ENCODE results near the gene EFCC1.
"Not testable (repeated sequence)": the region's sequence is repeated elsewhere in the genome, so short reads cannot be mapped to it uniquely, and the experiment has no call there.

Gene EFCC1

DNA sequence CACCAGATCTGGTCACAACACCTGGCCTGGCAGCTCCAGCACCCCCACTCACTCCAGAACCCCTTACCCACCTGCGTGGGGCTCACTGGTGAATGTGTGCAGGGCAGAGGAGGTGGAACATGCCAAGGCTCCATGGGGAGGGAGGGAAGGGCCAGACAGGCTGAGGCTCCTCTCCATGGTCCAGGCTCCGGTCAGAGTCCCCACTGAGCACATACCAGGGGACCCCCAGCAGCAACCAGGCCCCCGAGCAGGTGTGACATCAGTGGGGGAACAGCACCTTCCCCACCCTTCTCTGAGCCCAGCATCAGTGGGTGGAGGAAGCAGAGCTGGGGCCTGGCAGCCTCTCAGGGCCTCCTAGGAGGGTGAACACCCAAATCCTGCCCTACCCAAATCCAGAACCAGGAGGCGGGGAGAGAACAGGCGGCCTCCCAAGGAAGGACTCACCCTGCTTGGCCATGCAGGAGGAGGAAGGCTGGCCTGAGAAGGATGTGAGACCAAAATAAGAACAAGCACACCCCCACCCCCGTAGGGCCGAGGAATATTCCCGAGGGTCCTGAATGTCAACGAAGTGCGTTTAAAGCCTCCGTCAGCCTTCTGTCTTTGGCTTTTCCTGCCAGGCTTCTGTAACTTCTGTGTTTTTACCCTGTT, 58.3 kb downstream of the EFCC1 start:
- no peak for DNase-seq

DNA sequence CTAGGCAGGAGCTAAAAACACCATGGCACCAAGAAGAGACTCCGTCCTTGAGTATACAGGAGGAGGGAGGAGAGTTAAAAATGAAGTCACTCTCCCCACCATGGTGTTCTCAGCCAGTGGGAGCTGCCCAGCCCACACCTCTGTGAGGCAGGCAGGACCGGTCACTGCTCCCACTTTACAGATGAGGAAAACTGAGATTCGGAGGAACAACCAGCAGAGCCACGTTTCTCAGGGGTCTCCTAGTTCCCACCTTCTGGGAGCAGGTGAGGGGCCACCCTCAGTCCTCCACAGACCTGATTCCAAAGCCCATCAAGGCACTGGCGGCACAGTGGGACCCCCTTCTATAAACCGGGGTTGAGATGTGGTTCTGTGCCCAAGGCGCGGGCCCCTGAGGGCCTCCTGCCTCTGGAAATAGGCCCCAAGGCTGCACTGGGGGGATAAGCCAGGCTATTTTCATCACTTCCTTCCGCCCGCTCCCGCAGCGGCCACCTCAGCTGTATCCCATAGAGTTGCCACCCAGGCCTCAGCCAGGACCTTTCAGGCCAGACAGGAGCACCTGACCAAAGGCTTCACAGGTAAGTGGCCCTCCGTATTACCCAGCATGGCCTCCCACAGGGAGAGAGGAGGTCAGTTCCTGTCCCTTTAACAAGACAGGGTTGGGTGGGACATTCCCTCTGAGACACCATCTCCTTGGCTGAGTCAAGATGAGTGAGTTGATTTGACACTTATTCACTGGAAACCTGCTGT, 59.3 kb downstream of the EFCC1 start, which contains the start of gene GP9:
Gene GP9 (plus strand): TSS at position 504 of the 747 bp plus-strand sequence. CDS start 961 bp downstream, outside the sequence.
- no peak for DNase-seq

DNA sequence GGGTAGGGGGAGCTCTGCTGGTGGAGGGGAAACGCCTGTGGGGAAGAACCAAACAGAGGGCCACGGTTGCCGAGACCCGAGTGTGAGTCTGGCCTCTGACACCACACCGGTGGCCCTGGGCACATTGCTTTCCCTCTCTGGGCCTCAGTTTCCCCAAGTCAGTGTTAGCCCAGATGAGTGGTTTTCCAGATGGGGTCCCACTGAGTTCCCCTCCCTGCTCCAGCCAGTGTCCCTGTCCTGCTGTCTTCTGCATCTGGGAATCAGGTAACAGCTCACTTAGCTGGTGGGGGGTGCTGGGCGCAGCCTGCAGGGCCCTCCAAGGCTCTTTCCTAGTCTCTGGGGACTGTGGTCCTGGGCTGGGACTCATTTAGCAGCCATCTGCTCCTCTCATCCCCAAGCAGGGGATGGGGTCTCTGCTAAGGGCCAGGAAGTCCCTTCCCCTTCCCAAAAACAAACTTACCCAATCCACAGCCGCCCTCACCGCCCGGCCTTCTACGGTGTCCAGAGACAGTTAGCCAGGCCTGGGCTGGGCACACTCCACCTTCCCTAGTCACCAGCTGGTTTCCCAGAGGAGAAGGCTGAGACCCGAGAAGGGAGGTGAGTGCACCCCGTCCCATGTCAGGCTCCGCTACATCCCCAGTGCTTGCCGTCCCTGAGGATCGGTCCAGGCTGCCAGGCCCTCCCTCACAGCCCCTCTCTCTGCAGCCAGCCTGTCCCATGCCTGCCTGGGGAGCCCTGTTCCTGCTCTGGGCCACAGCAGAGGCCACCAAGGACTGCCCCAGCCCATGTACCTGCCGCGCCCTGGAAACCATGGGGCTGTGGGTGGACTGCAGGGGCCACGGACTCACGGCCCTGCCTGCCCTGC, 60.2 kb downstream of the EFCC1 start:
- no peak for DNase-seq

DNA sequence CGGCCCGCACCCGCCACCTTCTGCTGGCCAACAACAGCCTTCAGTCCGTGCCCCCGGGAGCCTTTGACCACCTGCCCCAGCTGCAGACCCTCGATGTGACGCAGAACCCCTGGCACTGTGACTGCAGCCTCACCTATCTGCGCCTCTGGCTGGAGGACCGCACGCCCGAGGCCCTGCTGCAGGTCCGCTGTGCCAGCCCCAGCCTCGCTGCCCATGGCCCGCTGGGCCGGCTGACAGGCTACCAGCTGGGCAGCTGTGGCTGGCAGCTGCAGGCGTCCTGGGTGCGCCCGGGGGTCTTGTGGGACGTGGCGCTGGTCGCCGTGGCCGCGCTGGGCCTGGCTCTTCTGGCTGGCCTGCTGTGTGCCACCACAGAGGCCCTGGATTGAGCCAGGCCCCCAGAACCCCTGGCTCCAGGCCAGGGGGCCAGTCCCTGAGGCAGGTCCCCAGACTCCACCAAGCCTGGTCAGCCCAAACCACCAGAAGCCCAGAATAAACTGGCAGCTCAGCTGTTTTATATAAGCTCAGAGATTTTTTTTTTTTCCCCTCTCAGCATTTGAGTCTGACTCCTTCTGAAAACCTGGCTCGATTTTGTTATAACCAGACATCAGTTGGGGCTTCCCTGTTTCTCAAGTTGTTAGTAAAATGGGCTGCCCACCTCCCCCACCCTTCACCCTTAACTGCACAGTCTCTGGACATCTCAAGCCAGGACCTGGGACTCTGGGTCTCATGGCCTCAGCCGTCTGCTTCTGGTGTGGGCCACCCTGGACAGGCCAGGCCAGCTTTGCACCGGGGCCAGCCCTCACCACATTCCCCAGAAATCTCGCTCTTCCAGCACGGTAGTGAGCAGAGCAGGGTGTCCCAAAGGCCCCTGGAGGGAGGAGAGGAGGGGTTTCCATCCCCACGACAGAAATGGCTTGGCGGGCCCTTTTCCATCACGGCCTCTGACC, 61.1 kb downstream of the EFCC1 start:
- no peak for DNase-seq

DNA sequence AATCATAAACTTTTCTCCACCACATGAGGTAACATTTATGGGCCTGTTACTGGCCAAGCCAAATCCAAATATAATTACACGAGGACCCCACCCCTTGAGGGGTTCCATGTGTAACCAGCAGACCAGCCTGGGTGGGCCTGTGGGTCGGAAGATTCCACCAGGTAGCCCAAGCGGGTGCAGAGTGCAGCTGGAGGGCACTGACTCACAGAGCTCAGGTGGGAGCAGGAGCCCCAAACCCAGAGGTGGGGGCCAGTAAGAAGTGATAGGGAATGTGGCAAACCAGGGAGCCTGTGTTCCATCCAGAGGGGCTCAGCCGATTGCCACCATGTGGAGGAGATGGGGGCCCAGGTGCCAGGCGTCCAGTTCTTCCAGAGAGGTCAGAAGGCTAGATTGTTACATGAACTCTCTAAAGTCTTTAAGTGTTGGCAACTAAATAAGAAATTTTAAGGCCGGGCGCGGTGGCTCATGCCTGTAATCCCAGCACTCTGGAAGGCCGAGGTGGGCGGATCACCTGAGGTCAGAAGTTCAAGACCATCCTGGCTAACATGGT, 62.1 kb downstream of the EFCC1 start:
- no peak for DNase-seq

DNA sequence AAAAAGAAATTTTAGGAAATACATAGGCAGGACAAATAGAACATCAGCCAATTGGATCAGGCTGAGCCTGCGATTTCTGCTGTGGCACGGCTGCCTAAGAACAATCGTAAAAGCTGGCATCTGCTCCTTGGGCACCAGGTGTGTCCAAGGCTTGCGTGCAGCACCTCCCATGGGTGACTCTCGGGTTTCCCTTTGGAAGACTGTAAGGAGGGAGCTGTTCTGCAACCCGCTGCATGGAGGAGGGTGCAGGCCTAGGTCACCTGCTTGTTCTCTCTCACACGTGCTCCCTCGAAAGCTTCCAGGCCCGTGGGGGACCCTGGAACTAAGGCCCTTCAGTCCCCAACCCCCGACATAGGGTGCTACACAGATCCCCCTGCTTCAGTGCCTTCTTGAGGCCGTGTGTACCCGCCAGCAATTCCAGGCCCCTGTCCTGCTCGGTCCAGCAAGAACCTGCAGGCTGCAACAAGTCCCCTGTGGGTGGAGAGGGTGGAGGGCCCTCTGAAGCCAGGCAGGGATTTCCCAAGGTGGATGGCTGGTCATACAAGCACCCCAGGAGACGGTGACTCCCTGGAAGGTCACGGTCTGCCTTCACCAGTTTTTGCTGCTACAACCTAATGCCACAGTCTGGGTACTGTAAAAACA, 62.9 kb downstream of the EFCC1 start:
- DNase-seq: peak; percentile 13

DNA sequence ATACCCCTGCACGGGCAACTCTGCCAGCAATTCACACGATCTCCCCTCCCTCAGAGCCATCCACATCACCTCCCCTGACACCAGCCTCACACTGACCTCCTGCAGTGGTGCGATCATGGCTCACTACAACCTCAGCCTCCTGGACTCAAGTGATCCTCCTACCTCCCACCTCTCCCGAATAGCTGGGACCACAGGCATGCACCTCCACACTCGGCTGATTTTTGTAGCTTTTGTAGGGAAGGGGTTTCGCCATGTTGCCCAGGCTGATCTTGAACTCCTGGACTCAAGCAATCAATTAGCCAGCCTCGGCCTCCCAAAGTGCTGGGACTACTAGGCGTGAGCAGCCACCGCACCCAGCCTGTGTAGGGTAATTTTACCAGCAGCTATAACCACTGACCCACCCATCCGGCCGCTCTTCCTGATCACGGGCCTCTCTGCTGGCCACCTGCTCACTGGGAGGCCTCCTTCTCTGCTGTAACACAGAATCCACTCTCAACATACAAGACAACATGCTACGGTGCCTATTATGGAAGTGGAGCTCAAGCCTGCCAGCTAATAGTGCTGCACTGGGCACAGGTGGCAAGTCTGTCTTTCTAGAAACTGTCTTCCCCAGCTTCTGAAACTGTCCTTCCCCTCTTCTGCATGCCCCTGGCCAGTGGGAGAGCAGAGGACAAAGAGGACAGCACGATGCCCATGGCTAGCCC, 64.1 kb downstream of the EFCC1 start:
- no peak for DNase-seq

DNA sequence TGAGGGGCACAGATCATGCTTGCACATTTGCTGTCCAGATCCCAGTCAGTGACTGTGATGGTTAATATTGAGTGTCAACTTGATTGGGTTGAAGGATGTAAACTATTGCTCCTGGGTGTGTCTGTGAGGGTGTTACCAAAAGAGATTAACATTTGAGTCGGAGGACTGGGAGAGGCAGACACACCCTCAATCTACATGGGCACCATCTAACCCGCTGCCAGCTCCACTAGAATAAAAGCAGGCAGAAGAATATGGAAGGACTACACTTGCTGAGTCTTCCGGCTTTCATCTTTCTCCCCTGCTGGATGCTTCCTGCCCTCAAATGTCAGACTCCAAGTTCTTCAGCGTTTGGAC, 64.6 kb downstream of the EFCC1 start:
- DNase-seq: no peak

DNA sequence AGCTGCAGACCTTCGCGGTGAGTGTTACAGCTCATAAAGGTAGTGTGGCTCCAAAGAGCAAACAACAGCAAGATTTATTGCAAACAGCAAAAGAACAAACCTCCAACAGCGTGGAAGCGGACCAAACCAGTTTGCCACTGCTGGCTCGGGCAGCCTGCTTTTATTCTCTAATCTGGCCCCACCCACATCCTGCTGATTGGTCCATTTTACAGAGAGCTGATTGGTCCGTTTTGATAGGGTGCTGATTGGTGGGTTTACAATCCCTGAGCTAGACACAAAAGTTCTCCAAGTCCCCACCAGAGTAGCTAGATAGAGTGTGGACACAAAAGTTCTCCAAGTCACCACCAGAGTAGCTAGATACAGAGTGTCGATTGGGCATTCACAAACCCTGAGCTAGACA, 66.6 kb downstream of the EFCC1 start:
- not testable (repeated sequence) for DNase-seq

DNA sequence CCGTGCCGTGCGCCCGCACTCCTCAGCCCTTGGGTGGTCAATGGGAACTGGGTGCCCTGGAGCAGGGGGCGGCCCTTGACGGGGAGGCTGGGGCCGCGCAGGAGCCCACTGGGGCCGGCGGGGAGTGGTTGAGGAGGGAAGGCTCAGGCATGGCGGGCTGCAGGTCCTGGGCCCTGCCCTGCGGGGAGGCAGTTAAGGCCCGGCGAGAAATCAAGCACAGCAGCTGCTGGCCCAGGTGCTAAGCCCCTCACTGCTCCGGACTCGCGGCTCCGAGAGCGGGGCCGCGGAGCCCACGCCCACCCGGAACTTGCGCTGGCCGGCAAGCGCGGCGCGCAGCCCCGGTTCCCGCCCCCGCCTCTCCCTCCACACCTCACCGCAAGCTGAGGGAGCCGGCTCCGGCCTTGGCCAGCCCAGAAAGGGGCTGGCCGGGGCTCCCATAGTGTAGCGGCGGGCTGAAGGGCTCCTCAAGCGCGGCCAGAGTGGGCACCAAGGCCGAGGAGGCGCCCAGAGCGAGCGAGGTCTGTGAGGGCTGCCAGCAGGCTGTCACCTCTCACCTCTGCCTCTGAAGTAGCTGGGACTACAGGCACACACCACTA, 67.3 kb downstream of the EFCC1 start:
- DNase-seq: no peak

DNA sequence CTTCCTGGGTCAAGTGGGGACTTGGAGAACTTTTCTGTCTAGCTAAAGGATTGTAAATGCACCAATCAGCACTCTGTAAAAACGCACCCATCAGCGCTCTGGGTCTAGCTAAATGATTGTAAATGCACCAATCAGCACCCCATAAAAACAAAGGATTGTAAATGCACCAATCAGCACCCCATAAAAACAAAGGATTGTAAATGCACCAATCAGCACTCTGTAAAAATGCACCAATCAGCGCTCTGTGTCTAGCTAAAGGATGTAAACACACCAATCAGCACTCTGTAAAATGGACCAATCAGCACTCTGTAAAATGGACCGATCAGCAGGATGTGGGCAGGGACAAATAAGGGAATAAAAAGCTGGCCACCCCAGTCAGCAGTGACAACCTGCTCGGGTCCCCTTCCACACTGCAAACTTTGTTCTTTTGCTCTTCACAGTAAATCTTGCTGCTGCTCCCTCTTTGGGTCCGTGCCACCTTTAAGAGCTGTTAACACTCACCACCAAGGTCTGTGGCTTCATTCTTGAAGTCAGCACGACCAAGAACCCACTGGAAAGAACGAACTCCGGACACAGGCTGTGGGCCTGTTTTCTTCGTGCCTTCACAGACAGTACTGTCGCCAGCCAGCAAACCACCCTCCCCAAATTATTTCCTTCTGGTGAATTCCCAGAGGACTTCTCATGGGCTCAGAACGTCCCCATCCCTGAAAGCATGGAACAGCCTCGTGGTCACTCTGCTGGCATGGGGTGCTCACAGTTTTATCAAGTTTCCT, 68.4 kb downstream of the EFCC1 start:
- DNase-seq: not testable (repeated sequence)

DNA sequence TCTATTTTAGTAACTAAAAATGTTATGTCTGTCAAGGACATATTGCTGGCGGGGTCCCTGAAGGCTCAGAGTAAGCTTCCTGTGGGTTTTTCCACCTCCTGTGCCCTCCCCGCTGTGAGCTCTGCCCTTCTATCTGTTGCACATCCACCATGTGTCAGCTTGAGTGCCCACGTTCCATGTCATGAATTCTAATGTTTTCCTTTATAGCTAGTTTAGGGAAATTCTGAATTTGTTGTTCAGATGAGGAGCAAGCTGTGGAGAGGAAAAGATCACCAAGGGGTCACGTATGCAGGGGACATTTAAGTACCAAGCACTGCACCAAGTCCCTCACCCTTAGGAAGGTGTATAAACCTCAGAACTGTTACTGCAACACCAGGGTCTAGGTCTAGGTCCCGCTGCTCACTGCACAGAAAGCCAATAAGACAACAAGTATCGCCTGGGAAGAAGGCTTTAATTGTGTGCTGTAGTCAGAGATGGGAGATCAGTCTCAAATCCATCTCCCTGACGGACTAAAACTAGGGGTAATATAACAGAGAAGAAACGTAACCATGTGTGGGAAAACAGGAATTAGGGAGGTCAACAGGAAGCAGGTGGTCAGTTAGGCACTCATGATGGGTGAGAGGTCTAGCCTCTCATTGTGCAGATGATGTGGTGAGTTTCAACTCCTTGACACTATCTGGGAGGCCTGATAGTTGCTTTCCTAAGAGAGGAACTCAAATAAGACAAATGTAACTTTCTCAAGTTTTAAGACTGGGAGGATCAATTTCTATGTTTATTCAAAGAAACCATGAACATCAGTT, 69.2 kb downstream of the EFCC1 start:
- no peak for DNase-seq

DNA sequence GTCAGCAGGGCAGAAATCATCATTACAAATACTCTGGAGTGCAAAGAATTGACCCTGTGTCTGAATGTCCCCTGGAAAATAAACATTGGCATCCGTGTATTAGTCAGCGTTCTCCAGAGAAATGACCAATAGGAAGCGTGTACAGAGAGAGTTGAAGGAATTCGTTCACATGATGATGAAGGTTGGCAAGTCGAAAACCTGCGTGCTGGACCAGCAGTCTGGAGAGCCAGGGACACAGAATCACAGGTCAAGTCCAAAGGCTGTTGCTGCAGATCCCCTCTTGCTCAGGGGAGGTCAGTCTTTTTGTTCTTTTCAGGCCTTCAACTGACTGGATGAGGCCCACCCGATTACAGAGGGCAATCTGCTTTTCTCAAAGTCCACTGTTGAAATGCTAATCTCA, 76.1 kb downstream of the EFCC1 start:
- no peak for DNase-seq

DNA sequence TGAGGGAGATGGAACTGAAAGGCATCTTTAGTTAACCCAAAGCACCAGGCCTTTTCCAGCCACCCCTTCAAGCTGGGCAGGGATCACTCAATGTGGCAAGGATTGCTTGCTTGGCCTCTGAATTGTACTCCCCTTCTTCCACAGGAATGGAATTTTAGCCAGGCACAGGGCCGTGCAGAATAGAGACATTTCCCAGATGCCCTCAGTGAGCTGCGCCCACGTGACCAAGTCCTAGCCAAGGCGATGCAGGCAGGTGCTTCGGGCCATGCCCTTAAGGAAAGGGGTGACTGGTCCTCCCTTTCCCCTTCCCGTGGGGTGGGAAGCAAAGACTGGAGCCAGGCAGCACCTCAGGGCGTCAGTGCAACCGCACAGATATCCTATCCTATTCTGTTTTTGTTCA, 77.4 kb downstream of the EFCC1 start:
- no peak for DNase-seq

DNA sequence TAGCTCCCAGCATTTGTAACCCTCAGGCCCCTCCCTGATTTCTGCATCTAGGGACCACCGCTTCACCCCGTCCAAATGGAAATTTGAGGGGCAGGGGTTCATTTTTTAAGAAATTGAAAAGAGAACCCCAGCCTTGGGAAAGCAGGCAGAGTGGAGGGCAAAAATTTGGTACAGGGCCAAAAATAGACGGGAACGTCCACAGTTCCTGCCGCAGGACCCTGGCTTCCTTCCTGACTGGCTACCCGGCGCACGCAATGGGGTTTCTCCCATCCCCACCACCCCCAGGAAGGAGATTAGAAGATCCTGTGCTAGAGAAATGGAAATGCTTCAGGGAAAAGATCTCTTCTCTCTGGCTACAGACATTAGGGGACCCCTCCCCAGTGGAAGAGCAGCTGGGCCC, 80.4 kb downstream of the EFCC1 start:
- DNase-seq: no peak

DNA sequence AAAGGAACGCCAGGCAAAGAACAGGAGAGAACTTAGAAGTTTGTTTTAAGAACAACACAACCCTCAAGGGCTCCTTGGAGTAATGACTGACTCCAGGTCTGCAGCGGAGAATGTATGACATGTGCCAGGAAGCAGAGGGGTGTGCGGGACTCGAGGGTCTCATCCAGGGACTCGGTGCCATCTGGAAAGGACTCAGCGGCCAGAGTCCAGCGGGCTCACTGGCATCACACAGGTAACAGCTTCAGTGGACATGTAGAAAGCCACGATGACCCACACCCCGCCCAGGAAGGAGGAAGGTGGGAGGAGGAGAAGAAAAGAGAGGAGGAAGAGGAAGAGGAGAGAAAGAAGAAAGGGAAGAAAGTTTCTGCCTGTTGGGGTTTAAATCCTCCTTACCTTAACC, 80.9 kb downstream of the EFCC1 start:
- no peak for DNase-seq

DNA sequence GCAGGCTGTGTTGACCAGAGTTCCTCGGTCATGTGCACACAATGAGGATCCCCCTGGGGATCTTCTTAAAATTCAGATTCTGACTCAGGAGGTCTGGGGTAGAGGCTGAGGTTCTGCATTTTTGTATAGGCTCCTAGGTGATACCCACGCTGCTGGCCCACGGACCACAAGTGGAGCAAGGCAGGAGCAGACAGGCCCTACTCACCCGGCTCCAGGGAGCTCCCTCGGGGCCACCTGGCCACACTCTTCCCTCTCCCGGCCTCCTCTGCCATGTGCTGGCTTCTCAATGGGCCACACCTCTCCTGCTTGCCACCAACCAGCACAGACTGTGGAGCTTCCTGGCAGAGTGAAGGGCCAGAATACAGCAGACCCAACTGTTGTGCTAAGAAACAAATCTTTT, 83.4 kb downstream of the EFCC1 start:
- DNase-seq: no peak

DNA sequence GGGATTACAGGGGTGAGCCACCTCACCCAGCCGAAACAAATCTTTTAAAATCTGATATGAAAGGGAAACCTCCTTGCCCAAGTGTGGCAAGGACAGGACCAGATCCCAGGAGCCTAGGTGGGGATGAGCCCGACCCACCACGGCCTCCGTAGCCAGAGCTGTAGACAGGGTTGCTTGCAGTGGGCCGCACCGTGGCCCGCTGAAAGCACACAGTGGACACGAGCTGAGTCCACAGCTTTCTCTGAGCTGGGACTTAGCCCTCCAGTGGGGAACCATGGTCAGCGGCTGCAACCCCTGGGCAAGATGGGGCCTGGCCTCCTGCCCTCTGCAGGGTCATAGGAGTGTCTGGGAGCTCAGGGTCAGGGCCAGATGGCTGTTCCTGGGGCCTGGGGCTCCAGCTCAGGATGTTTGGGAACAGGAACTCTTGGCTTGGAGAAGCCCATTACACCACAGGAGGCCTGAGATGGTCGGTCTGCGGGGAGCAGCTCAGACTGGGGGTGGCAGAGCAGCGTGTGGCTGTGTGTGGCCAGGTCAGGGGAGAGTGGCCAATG, 84.1 kb downstream of the EFCC1 start:
- no peak for DNase-seq

DNA sequence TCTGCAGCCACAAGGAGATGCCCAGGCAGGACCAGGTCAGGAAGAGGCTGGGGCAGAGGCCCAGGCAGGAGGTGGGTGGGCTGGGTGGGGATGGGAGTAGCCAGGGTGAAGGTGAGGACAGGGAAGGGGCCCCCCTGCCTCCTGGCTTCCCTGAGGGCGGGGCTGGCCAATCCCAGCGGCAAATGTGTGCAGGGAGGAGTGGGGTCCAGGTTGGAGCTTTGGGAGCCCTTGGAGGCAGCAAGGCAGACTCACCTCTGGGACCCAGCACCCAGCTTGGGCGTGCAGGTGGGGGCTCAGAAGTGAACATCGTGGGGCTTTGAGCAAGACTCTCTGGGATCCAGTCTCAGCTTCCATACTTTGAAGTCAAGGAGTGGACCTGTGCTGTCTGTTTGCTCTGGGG, 84.7 kb downstream of the EFCC1 start:
- DNase-seq: no peak

All from DMS153 (cell line).